ENCODE measurements around the gene GALK1.
A peak's percentile ranks its signal among the peaks of the same experiment; 100 is the strongest.

The GALK1 gene

GRCh38 chr17:75749545-75750389 is 15.2 kb downstream of the GALK1 start:
- H3K4me3 ChIP-seq (ENCODE audit: low read depth, low read length) = no peak overlapping the region
- TF ChIP-seq CTCF (IDR thresholded peaks at IDR 0.05; ENCODE audit: low read depth, low read length) = peak; percentile 81

- no peak for TF ChIP-seq CTCF (IDR thresholded peaks at IDR 0.05; ENCODE audit: low read depth, low read length)
- no peak overlapping the region for H3K4me3 ChIP-seq (ENCODE audit: low read depth, low read length)
Observed at GRCh38 chr17:75748706-75749105, 16.3 kb downstream of the GALK1 start.

- H3K4me3 ChIP-seq (ENCODE audit: low read depth, low read length) = no peak overlapping the region
- TF ChIP-seq CTCF (IDR thresholded peaks at IDR 0.05; ENCODE audit: low read depth, low read length) = no peak
Observed at GRCh38 chr17:75743625-75744206, 21.3 kb downstream of the GALK1 start.

GRCh38 chr17:75742337-75742736 is 22.7 kb downstream of the GALK1 start:
- H3K4me3 ChIP-seq (ENCODE audit: low read depth, low read length) = no peak overlapping the region
- no peak for TF ChIP-seq CTCF (IDR thresholded peaks at IDR 0.05; ENCODE audit: low read depth, low read length)

- no peak for TF ChIP-seq CTCF (IDR thresholded peaks at IDR 0.05; ENCODE audit: low read depth, low read length)
- no peak overlapping the region for H3K4me3 ChIP-seq (ENCODE audit: low read depth, low read length)
Observed at GRCh38 chr17:75740631-75741077, 24.3 kb downstream of the GALK1 start.

GRCh38 chr17:75740215-75740614 is 24.8 kb downstream of the GALK1 start:
- TF ChIP-seq CTCF (IDR thresholded peaks at IDR 0.05; ENCODE audit: low read depth, low read length) = no peak
- no peak overlapping the region for H3K4me3 ChIP-seq (ENCODE audit: low read depth, low read length)

GRCh38 chr17:75739801-75740200 is 25.2 kb downstream of the GALK1 start:
- TF ChIP-seq CTCF (IDR thresholded peaks at IDR 0.05; ENCODE audit: low read depth, low read length) = no peak
- no peak overlapping the region for H3K4me3 ChIP-seq (ENCODE audit: low read depth, low read length)
